A549 (cell line): ENCODE measurements around the gene FANCC. TPM values are rescaled to one million over a fixed set of nuclear protein-coding genes. Genes with fewer than 3 reads are reported as not detected.
"Not testable (repeated sequence)": the region's sequence is repeated elsewhere in the genome, so short reads cannot be mapped to it uniquely, and the experiment has no call there.

Experiments
- ATAC-seq, 2 experiments: fragments of 200-7000 bp in 1 of 2; fragments of >200 bp in 1 of 2; cut with Nextera tagmentation in 1 of 2; cut with Tn5 transposase in 1 of 2; 3 replicates each; pipeline versions ENCODE4 v1.8.0 to v1.9.1; 2018 to 2020; ENCODE audit warnings: mild to moderate bottlenecking in 1 of 2, moderate library complexity in 1 of 2
- CTCF ChIA-PET: fragments of 300-600 bp; sonication (Branson Sonifier 250); formaldehyde crosslinking; extraction: SDS; loops from one replicate; lab custom pipeline; 2021; ENCODE audit warnings: antibody characterized with exemption, inconsistent platforms; lab: Yijun Ruan, JAX
- POLR2A ChIA-PET: fragments of 350-600 bp; formaldehyde crosslinking; extraction: SDS; loops from one replicate; lab custom pipeline; 2021; ENCODE audit warnings: antibody characterized with exemption, inconsistent platforms; lab: Yijun Ruan, JAX
- DNase-seq, 2 experiments: peaks; one replicate each; pipeline versions ENCODE4 v3.0.0 to v3.0.0-alpha.2; 2011 to 2016; ENCODE audit warnings: low read depth in 1 of 2, low spot score in 1 of 2
- FAIRE-seq: peaks from 2 replicates; lab custom pipeline; 2011; peaks lifted over from hg19 to GRCh38; lab: Jason Lieb, UNC
- H3K27ac ChIP-seq, 2 experiments: fragments of >200 bp; sonication (Bioruptor Twin); formaldehyde crosslinking; 3 replicates each; pipeline ENCODE4 v1.5.1; 2016 to 2017
- H3K4me1 ChIP-seq: fragments of >200 bp; sonication (Bioruptor Twin); formaldehyde crosslinking; 3 replicates; pipeline ENCODE4 v1.6.1; 2016
- H3K4me2 ChIP-seq: fragments of >200 bp; sonication (Bioruptor Twin); formaldehyde crosslinking; 3 replicates; pipeline ENCODE4 v1.6.1; 2016
- H3K4me3 ChIP-seq: fragments of >200 bp; sonication (Bioruptor Twin); formaldehyde crosslinking; 3 replicates; pipeline ENCODE4 v1.5.1; 2016
- H3K9me3 ChIP-seq: fragments of >200 bp; sonication (Bioruptor Twin); formaldehyde crosslinking; 3 replicates; pipeline ENCODE4 v1.6.1; 2016
- EHMT2 ChIP-seq: fragments of 200-600 bp; sonication (generic); IDR thresholded peaks from 2 replicates; pipeline ENCODE4 v1.6.1; 2016; ENCODE audit warnings: antibody characterized with exemption, low read depth, mild to moderate bottlenecking, moderate library complexity
- EP300 ChIP-seq, 2 experiments: fragments of >200 bp; sonication (Bioruptor Twin); formaldehyde crosslinking; IDR thresholded peaks; 2 replicates in 1 of 2; 3 replicates in 1 of 2; pipeline ENCODE4 v1.6.1; 2016 to 2017
- GATA3 ChIP-seq: IDR thresholded peaks from 2 replicates; pipeline ENCODE4 v1.6.1; 2012; ENCODE audit warnings: borderline replicate concordance
- HDAC2 ChIP-seq: fragments of 200-600 bp; sonication (generic); IDR thresholded peaks from 2 replicates; pipeline ENCODE4 v1.6.1; 2016
- JUNB ChIP-seq: fragments of >200 bp; sonication (Bioruptor Twin); formaldehyde crosslinking; IDR thresholded peaks from 2 replicates; pipeline ENCODE4 v1.6.1; 2016
- KDM1A ChIP-seq: fragments of 200-600 bp; sonication (generic); IDR thresholded peaks from 2 replicates; pipeline ENCODE4 v1.6.1; 2016; ENCODE audit warnings: low read depth, mild to moderate bottlenecking
- KDM5A ChIP-seq: fragments of 200-600 bp; sonication (generic); IDR thresholded peaks from 2 replicates; pipeline ENCODE4 v1.6.1; 2016; ENCODE audit warnings: antibody characterized with exemption, mild to moderate bottlenecking
- MAFK ChIP-seq: fragments of 450-650 bp; IDR thresholded peaks from 2 replicates; pipeline ENCODE4 v1.6.1; 2014; ENCODE audit not compliant: partially characterized antibody
- MYC ChIP-seq: IDR thresholded peaks from 2 replicates; pipeline ENCODE4 v1.6.1; 2012; ENCODE audit warnings: mild to moderate bottlenecking, inconsistent platforms, low read length, improper control_type of control experiment, borderline replicate concordance
- NFE2L2 ChIP-seq: fragments of 150-350 bp; conservative IDR thresholded peaks from 2 replicates; pipeline ENCODE4 v1.6.1; 2014; ENCODE audit warnings: low read length
- POLR2AphosphoS2 ChIP-seq: conservative IDR thresholded peaks from 2 replicates; pipeline ENCODE4 v1.6.1; 2012; ENCODE audit warnings: low read length, improper control_type of control experiment, inconsistent platforms
- RARB ChIP-seq: fragments of 250-450 bp; sonication (Bioruptor Pico); IDR thresholded peaks from 2 replicates; pipeline ENCODE4 v1.8.0; 2021; ENCODE audit warnings: mild to moderate bottlenecking, moderate library complexity
- SMC3 ChIP-seq: fragments of >200 bp; sonication (Bioruptor Twin); formaldehyde crosslinking; IDR thresholded peaks from 3 replicates; pipeline ENCODE4 v1.6.1; 2018; ENCODE audit warnings: inconsistent platforms
- SREBF2 ChIP-seq: fragments of 450-650 bp; IDR thresholded peaks from 2 replicates; pipeline ENCODE4 v1.6.1; 2014; ENCODE audit warnings: mild to moderate bottlenecking, moderate library complexity
- ZFP36 ChIP-seq: fragments of 450-650 bp; IDR thresholded peaks from 2 replicates; pipeline ENCODE4 v1.6.1; 2014; ENCODE audit warnings: borderline replicate concordance; ENCODE audit not compliant: partially characterized antibody
- ZSCAN20 ChIP-seq: fragments of 250-450 bp; sonication (Bioruptor Pico); IDR thresholded peaks from 2 replicates; pipeline ENCODE4 v1.8.0; 2022; ENCODE audit warnings: mild to moderate bottlenecking, moderate library complexity
- WGBS: methylation state at CpG from one replicate; pipeline ENCODE4 v1.1.6; 2017; ENCODE audit errors: missing lambda C conversion rate; 5-methylcytosine and 5-hydroxymethylcytosine counted together
- polyA plus RNA-seq, 4 experiments: library from polyadenylated mRNA; depleted of rRNA in 3 of 4; stranded (reverse); fragments of >200 nt; fragmentation: RNase III in 1 of 4; extraction: RNeasy Plus Mini Kit Qiagen cat#74134 plus additional on column Dnase treatment in 1 of 4; gene quantifications; 2 replicates in 3 of 4; 3 replicates in 1 of 4; pipeline ENCODE4 v1.2.3, GENCODE V29; 2011 to 2017
- TF ChIP-seq, protein P1 (sequence below): fragments of >200 bp; sonication (Bioruptor Twin); formaldehyde crosslinking; IDR thresholded peaks from 3 replicates; pipeline ENCODE4 v1.6.1; 2016
- TF ChIP-seq, protein P2 (sequence below): fragments of 150-350 bp; IDR thresholded peaks from 2 replicates; pipeline ENCODE4 v1.6.1; 2014; ENCODE audit warnings: low read depth, mild to moderate bottlenecking, low read length
- TF ChIP-seq, protein P3 (sequence below): fragments of 250-450 bp; sonication (Bioruptor Pico); IDR thresholded peaks from 2 replicates; pipeline ENCODE4 v1.5.0; 2021; ENCODE audit warnings: mild to moderate bottlenecking, moderate library complexity, borderline replicate concordance
- TF ChIP-seq, protein P4 (sequence below): fragments of 200-600 bp; sonication (generic); IDR thresholded peaks from 2 replicates; pipeline ENCODE4 v1.6.1; 2016; ENCODE audit warnings: antibody characterized with exemption, mild to moderate bottlenecking, moderate library complexity
- TF ChIP-seq, protein P5 (sequence below): fragments of 450-650 bp; IDR thresholded peaks from 2 replicates; pipeline ENCODE4 v1.6.1; 2014; ENCODE audit warnings: antibody characterized with exemption

The FANCC gene
- polyA plus RNA-seq, 2 of the 4 experiments (the other 2 are of a cell fraction) = 13.5 to 24.9 TPM

DNA sequence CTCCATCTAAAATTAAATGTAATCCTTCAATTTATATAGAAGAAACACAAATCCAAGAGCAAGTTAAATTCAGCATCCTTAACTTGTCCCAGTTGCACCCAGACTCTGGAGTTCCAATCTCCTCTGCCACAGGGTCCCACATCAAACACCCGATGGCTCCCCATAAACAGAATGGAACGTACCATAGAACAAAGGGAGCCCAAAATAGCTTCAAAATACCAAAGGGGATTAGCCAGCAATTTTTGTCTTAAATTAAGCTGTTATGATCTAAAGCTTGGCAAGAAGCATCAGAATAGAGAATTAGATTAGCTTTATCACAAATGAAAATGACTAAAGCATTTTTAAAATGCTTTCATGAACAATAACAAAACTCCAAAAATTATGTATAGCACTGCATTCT lies 112.8 kb downstream of the FANCC start:
- ATAC-seq (no peak), FAIRE-seq (peak; percentile 28), DNase-seq (no peak)
- H3K9me3 ChIP-seq = no peaks in the 10 kb centered on the region
- no peak overlapping the region for H3K4me3 ChIP-seq
- H3K27ac ChIP-seq = no peak overlapping the region
- no peak overlapping the region for H3K4me2 ChIP-seq
- H3K4me1 ChIP-seq = peaks cover 10% of the 10 kb centered on the region
- CTCF ChIA-PET = interaction anchor here (1.1 to 1.3 kb wide), 2 partner anchors 52 to 137 kb away, joined by 3 read pairs; no protein-coding TSS in a partner anchor
- POLR2A ChIA-PET = no interaction called here
- WGBS = 91% methylated on average over 2 of the region's 2 CpGs
- TF ChIP-seq EHMT2 (no peak), SMC3 (no peak), ZFP36 (no peak), GATA3 (no peak), POLR2AphosphoS2 (no peak), ZSCAN20 (no peak), KDM1A (no peak), EP300 (IDR thresholded peaks at IDR 0.05) (no peak), MAFK (no peak), KDM5A (no peak), RARB (CRISPR knock-in tag) (no peak)
- TF ChIP-seq, protein P1, sequence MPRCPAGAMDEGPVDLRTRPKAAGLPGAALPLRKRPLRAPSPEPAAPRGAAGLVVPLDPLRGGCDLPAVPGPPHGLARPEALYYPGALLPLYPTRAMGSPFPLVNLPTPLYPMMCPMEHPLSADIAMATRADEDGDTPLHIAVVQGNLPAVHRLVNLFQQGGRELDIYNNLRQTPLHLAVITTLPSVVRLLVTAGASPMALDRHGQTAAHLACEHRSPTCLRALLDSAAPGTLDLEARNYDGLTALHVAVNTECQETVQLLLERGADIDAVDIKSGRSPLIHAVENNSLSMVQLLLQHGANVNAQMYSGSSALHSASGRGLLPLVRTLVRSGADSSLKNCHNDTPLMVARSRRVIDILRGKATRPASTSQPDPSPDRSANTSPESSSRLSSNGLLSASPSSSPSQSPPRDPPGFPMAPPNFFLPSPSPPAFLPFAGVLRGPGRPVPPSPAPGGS = no peak
- TF ChIP-seq, protein P2, sequence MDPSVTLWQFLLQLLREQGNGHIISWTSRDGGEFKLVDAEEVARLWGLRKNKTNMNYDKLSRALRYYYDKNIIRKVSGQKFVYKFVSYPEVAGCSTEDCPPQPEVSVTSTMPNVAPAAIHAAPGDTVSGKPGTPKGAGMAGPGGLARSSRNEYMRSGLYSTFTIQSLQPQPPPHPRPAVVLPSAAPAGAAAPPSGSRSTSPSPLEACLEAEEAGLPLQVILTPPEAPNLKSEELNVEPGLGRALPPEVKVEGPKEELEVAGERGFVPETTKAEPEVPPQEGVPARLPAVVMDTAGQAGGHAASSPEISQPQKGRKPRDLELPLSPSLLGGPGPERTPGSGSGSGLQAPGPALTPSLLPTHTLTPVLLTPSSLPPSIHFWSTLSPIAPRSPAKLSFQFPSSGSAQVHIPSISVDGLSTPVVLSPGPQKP = no peak

DNA sequence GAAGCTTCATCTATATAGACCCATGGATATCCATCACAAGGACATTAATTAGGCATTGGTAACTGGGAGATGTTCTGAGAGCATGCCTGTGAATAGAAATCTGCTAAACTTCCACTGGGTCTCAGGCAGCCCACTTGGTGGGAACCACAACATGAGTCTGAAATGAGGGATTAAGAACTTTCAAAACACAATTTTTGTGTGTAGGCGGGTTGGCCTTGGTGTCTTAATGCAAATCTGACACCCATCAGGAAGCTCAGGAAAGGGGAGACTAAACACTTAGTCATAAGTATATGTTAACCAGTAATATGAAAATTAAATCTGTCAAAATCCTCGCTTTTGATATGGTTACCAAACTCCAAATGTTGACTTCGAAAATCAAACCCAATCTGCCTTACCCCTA lies 113.2 kb downstream of the FANCC start:
- POLR2A ChIA-PET = no interaction called here
- CTCF ChIA-PET = interaction anchor here (1.3 kb wide), 1 partner anchor 52 kb away, joined by 3 read pairs; no protein-coding TSS in a partner anchor
- FAIRE-seq = no peak

DNA sequence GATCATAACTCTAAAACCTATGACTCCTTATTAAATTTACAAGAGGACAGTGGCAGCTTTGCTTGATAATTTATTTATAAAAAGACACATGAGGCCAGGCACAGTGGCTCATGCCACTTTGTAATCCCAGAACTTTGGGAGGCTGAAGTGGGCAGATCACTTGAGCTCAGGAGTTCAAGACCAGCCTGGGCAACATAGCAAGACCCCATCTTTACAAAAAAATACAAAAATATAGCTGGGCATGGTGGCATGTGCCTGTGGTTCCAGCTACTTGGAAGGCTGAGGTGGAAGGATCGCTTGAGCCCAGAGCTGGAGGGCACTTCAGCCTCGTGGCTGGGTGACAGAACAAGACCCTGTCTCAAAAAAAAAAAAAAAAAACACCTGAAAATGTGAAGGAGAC lies 114.5 kb downstream of the FANCC start:
- H3K4me2 ChIP-seq, H3K27ac ChIP-seq, H3K4me3 ChIP-seq, DNase-seq, POLR2A ChIA-PET, ATAC-seq, H3K9me3 ChIP-seq, FAIRE-seq: not testable (repeated sequence)
- peaks cover 13% of the 10 kb centered on the region for H3K4me1 ChIP-seq
- CTCF ChIA-PET = interaction anchor here (1.1 to 1.5 kb wide), 2 partner anchors 11 to 77 kb away, joined by 3 read pairs; no protein-coding TSS in a partner anchor
- WGBS = 70% methylated on average over 2 of the region's 2 CpGs

More for the DNA sequence above, 113.2 kb downstream of the FANCC start:
- DNase-seq = no peak
- H3K4me1 ChIP-seq = peaks cover 10% of the 10 kb centered on the region
- ATAC-seq = no peak
- H3K9me3 ChIP-seq = no peaks in the 10 kb centered on the region
- no peak overlapping the region for H3K4me3 ChIP-seq
- H3K4me2 ChIP-seq = no peak overlapping the region
- TF ChIP-seq, protein P3, sequence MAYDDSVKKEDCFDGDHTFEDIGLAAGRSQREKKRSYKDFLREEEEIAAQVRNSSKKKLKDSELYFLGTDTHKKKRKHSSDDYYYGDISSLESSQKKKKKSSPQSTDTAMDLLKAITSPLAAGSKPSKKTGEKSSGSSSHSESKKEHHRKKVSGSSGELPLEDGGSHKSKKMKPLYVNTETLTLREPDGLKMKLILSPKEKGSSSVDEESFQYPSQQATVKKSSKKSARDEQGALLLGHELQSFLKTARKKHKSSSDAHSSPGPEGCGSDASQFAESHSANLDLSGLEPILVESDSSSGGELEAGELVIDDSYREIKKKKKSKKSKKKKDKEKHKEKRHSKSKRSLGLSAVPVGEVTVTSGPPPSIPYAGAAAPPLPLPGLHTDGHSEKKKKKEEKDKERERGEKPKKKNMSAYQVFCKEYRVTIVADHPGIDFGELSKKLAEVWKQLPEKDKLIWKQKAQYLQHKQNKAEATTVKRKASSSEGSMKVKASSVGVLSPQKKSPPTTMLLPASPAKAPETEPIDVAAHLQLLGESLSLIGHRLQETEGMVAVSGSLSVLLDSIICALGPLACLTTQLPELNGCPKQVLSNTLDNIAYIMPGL = no peak
- TF ChIP-seq, protein P4, sequence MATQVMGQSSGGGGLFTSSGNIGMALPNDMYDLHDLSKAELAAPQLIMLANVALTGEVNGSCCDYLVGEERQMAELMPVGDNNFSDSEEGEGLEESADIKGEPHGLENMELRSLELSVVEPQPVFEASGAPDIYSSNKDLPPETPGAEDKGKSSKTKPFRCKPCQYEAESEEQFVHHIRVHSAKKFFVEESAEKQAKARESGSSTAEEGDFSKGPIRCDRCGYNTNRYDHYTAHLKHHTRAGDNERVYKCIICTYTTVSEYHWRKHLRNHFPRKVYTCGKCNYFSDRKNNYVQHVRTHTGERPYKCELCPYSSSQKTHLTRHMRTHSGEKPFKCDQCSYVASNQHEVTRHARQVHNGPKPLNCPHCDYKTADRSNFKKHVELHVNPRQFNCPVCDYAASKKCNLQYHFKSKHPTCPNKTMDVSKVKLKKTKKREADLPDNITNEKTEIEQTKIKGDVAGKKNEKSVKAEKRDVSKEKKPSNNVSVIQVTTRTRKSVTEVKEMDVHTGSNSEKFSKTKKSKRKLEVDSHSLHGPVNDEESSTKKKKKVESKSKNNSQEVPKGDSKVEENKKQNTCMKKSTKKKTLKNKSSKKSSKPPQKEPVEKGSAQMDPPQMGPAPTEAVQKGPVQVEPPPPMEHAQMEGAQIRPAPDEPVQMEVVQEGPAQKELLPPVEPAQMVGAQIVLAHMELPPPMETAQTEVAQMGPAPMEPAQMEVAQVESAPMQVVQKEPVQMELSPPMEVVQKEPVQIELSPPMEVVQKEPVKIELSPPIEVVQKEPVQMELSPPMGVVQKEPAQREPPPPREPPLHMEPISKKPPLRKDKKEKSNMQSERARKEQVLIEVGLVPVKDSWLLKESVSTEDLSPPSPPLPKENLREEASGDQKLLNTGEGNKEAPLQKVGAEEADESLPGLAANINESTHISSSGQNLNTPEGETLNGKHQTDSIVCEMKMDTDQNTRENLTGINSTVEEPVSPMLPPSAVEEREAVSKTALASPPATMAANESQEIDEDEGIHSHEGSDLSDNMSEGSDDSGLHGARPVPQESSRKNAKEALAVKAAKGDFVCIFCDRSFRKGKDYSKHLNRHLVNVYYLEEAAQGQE = no peak
- TF ChIP-seq JUNB (no peak), SREBF2 (no peak), NFE2L2 (no peak), MYC (no peak), POLR2AphosphoS2 (no peak), HDAC2 (no peak)
- TF ChIP-seq, protein P5, sequence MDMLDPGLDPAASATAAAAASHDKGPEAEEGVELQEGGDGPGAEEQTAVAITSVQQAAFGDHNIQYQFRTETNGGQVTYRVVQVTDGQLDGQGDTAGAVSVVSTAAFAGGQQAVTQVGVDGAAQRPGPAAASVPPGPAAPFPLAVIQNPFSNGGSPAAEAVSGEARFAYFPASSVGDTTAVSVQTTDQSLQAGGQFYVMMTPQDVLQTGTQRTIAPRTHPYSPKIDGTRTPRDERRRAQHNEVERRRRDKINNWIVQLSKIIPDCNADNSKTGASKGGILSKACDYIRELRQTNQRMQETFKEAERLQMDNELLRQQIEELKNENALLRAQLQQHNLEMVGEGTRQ = no peak
- TF ChIP-seq, protein P2 = no peak
- TF ChIP-seq, all 56 proteins: peak for 0
- 92% methylated on average over 3 of the region's 3 CpGs for WGBS
- H3K27ac ChIP-seq = no peak overlapping the region
